B cell (primary cell): Measurements from ENCODE around the gene AP3D1.

ENCODE experiments used
- EZH2 ChIP-seq: IDR thresholded peaks from 2 replicates; pipeline ENCODE4 v1.6.1; 2012; ENCODE audit warnings: borderline replicate concordance, low read depth, mild to moderate bottlenecking, moderate library complexity, low read length; ENCODE audit not compliant: insufficient read depth, poor library complexity, severe bottlenecking
- TF ChIP-seq, protein P1 (sequence below): fragments of 200-600 bp; IDR thresholded peaks from one replicate; pipeline ENCODE4 v1.8.0; 2022; ENCODE audit warnings: antibody characterized with exemption, mild to moderate bottlenecking

- TF ChIP-seq, protein P1, sequence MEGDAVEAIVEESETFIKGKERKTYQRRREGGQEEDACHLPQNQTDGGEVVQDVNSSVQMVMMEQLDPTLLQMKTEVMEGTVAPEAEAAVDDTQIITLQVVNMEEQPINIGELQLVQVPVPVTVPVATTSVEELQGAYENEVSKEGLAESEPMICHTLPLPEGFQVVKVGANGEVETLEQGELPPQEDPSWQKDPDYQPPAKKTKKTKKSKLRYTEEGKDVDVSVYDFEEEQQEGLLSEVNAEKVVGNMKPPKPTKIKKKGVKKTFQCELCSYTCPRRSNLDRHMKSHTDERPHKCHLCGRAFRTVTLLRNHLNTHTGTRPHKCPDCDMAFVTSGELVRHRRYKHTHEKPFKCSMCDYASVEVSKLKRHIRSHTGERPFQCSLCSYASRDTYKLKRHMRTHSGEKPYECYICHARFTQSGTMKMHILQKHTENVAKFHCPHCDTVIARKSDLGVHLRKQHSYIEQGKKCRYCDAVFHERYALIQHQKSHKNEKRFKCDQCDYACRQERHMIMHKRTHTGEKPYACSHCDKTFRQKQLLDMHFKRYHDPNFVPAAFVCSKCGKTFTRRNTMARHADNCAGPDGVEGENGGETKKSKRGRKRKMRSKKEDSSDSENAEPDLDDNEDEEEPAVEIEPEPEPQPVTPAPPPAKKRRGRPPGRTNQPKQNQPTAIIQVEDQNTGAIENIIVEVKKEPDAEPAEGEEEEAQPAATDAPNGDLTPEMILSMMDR = no peak
- no peak for TF ChIP-seq EZH2
Measured at GRCh38 chr19:2112516-2113320, 38.6 kb downstream of the AP3D1 start.
